NCI-H1436 treated with DMSO at 0.1 percent for 48 hours (cell line): Measurements from ENCODE around the gene PPP1R3F.
"Not testable (repeated sequence)": the region's sequence is repeated elsewhere in the genome, so short reads cannot be mapped to it uniquely, and the experiment has no call there.

ENCODE experiments used
- DNase-seq: peaks from one replicate; lab custom pipeline; 2025; lab: John Stamatoyannopoulos, UW

The PPP1R3F gene

DNA sequence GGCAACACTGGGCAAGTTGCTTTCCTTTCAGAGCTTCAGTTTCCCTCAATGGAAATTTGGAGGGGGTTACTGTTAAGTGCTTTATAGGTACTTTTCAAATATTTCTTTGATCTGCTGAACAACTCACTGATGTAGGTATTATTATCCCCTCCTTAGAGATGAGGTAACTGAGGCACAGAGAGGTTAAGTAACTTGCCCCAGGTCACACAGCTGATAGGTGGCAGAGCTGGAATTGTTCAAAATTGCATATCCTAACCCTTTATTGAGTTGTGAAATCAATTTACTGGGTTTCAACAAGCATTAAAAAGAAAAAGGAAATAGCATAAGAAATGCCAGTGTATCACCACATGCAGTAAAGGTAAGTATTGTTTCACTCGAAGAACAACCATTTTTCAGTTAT lies 6.6 kb downstream of the PPP1R3F start:
- DNase-seq, result no peak

DNA sequence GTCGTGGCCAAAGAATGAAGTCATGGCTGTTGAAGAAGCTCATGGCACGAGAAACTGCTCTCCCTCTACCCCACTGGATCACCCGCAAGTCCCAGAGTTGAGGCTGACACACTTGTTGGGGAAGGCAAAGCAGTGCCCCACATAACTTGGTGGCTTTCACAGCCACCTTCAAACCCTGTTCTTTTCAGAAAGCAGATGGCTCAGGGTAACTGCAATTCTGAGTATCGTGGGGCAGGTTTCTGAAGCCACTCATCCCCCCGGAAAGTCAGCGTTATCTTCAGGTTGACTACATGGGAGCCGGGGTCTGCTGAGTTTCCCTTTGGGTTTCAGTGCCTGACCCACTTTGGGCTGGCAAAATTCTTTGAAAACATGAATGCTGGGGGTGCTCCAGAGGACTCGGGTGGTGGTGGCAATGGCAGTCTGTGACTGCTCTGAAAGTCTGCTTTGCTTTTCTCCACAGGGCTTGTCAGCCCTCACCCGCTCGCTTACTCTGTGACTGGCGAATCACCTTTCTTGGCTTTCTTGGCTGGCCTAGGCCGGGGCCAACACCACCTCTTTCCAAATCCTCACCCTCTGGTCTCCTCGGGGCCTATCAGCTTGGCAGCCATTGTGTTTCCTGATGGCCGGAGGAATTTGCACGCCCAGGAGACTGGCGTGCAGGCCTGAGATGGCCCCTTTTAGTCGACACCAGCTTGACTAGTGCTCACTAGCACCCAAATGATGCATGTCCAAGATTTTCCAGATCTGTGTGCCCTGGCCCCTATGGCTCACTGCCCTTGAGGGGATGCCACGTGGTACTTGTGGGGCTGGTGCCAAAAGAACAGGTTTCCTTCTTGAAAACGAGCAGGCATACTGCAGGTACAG lies 7.3 kb downstream of the PPP1R3F start:
- no peak for DNase-seq

DNA sequence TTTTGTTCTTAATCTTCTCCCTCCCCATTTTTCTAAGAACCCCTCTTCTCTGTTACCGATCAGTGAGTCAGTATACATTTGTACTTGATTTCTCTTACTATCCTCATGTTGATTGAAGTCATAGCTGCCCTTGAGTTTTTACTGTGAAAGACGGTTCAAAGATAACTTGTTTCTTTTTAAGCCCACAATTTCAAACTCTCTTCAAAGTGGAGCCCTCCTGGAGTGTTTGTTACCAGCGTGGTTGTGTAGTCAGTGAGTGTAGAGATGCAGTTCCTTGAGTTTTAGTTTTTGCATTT lies 7.9 kb downstream of the PPP1R3F start:
- DNase-seq, result no peak

DNA sequence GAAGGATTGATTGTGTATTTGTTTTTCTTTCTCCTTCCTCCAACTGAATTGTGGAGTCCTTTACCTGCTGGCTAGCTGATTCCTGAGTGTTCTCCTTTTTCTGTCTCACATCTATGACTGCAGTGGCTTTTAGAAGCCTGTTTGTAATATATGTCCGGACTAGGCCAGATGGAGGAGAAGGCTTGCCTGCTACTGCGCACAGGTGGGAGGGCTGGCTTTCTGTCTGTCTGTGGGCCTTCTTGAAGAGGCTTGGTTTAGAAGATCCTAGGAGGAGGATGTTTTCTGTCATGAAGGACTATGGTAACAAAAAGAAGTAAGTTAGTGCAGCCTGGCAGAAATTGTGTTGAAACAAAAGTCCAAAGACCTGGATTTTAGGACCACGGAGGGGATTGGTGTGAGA lies 8.5 kb downstream of the PPP1R3F start:
- DNase-seq, result no peak

DNA sequence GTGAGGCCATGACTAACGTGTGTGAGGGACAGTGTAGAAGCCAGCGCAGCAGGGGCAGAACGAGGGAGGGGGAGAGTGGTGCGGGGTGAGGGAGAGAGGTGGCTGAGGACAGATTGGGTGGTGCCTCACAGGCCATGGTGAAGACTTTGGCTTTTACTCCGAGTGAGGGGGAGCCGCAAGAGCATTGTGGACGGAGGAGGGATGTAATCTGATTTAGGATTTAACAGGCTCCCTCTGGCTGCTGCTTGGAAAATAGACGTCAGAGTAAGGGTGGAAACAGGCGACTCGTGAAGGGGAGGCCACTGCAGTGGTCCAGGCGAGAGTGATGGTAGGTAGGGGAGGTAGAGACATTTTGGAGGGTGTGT lies 13.0 kb downstream of the PPP1R3F start:
- no peak for DNase-seq

DNA sequence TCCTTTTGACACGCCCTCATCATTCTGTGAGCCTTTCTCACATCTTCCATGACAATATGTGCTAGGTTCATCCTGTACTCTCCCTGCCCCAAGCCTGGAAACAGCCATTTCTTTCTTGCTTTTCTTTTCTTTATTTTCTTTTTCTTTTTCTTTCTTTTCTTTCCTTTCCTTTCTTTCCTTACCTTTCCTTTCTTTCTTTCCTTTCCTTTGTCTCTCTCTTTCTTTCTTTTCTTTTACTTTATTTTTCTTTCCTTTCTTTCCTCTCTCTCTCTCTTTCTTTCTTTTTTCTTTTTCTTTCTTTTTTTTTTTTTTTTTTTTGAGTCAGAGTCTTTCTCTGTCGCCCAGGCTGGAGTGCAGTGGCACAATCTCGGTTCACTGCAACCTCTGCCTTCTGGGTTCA lies 14.6 kb downstream of the PPP1R3F start:
- no peak for DNase-seq

DNA sequence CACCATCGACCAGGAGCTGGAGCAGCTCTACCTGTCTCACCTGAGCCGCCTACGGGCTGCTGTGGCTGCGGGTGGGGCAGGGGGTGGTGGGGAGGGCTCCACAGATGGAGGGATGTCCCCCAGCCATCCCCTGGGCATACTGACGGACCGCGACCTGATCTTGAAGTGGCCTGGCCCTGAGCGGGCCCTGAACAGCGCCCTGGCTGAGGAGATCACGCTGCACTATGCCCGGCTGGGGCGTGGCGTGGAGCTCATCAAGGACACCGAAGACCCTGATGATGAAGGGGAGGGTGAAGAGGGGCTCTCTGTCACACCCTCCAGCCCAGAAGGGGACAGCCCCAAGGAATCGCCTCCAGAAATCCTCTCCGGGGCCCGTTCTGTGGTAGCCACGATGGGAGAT lies 16.5 kb downstream of the PPP1R3F start:
- no peak for DNase-seq

DNA sequence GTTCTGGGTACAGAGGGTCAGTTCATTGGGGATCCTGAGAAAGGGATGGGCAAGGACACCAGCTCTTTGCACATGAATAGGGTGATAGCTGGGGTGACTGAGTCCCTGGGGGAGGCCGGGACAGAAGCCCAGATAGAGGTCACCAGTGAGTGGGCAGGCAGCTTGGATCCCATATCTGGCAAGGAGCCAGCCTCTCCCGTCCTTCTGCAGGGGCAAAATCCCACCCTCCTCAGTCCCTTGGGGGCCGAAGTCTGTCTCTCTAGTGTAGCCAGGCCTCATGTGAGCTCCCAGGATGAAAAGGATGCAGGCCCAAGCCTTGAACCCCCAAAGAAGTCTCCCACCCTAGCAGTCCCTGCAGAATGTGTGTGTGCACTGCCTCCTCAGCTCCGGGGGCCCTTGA lies 17.0 kb downstream of the PPP1R3F start:
- DNase-seq, result no peak

DNA sequence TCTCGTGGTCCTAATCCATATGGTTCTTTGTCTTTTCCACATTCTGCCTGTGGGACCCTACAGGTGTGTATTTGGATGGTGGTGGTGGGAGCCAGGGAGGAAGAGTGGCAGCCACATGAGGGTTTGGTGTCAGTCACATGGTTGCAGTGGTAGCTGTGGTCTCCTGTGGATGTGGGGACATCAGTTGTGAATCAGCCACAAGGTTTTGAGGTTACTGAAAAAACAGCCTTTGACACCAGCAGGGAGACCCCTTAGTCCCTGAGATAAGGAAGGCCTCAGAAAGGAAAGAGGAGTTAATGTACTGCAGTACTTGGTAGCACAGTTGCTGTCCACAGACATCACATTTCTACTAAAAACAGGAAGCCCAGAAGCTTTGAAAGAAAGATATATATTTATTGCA lies 18.1 kb downstream of the PPP1R3F start:
- no peak for DNase-seq

DNA sequence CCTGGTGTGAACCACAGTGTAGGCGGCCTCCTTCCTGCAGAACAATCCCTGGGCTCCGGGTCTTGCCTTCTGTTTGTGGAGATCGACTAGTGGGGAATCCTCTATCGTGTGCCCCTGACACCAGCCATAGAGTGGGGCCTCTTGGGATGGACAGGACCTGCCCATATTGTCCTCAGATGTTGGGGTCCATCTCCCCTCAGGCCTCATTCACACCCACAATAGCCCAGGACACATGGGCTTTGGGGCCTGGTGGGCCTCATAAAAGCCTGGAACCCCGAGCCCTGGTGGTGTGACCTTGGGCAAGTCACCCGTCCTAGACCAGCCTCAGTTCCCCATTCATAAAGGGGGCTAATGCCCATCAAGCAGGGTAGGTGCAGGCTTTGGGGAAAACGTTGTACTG lies 20.6 kb downstream of the PPP1R3F start:
- no peak for DNase-seq

DNA sequence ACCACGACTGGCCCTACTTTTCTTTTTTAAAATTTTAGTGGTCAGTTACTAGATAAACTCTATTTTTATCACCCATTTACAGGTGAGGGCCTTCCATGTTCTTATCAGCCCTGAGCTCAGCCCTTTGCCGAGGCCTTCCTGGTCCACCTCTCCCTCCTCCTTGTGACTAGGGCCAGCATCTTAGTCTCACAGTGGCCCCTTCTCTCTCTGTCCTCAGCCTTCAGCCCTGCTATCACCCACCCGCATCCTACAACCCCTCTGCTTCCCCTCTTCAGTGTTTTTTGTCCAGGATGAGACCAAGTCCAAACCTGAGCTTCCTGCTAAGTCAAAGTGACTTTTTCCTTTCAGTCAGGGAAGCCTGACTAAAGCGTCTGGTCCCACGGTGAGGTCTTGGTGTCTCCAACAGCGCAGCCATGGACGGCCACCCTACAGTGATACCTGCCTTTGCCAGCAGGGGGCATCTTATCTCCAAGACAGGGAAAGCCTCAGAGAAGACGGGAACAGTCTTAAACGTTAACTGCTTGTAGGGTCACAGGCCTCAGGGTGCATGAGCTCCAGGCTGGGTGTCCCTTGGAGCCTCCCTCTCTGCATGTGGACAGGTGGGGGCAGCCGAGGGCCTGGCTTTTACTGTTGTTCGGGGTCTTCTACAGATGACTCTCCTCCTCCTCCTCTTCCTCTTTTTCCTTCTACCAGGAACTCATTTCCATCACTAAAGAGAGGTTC lies 22.2 kb downstream of the PPP1R3F start:
- no peak for DNase-seq

DNA sequence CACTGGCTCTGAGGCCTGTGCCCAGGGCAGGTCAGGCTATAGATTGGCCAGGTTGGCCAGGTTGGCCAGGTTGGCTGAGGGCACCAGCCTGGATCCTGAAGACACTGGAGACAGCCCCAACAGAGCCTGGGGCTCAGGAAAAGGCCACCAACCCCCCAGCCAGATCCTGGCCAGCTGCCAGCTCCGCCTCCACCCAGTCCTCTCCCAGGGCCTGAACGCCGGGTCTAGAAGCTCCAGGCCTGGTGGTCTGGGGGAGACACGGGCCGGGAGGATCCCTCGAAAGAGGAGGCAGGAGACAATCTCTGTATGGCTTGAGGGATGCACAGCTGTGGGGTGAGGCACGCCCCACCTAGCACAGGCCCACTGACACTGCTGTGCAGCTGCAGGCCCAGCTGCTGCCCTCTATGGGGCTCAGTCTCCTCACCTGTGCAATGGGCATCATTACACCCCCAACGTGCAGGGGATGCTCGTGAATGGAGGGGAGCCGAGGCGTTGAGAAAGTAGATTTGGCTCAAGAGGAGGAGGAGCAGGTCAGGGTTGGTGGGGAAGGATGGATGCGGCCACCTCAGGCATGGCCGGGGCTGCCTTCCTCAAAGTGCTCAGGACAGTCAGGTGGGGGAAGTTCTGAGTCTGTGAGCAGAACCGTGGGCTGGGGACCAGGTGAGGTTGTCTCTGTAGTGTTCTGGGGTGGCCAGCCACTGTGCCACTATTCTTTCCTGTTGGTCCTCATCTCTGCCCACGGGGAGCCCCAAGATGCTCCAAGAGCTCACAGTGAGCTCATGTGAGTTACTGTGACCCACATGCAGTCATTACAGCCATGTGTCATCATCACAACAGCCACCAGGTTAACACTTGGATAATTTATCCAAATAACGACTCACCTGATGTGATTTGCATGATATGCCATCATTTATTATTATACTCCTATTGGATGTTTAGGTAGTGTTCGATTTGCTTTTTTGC lies 23.1 kb downstream of the PPP1R3F start:
- DNase-seq, result no peak

DNA sequence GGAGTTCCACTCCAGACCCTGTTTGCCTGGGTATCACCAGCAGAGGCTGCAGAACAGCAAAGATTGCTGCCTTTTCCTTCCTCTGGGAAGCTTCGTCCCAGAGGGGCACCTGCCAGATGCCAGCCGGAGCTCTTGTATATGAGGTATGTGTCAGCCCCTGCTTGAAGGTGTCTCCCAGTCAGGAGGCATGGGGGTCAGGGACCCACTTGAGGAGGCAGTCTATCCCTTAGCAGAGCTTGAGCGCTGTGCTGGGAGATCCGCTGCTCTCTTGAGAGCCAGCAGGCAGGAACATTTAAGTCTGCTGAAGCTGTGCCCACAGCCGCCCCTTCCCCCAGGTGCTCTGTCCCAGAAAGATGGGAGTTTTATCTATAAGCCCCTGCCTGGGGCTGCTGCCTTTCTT lies 29.7 kb downstream of the PPP1R3F start:
- DNase-seq, result not testable (repeated sequence)

DNA sequence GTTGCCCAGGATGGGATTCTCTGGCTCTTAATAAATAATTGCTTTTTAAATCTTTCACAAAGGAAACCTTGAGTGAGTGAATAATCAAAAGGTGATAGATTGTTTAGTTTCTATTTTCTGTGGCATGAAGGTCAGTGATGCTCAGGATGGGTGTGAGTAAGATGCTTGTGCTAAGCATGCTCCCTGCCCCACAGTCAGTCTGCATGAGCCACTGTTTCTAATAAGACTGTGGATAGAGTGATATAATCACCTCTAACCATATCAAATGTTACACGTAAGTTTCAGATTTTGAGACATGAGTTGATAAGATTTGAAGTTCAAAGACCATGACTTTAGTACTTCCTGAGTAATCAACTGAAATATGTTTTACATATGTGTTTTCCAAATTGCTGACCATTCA lies 31.1 kb downstream of the PPP1R3F start:
- DNase-seq, result no peak

DNA sequence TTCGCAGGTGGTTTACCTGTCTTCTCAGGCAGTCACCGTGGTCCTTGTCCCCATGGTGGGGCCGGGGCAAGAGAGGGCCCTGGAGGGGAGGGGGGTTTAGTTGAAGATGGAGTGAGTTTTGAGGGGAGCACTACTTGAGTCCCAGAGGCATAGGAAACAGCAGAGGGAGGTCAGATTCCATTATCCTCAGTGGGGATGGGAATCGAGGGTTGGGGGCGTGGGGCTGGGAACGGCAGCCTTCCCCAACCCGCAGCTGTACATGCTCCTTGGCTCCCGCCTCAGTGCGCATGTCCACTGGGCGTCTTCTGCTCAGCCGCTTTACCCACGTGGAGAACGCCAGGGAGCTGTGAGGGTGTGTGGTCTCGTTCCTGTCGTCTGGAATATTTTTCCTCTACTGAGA lies 33.8 kb downstream of the PPP1R3F start, which contains the start of gene GAGE10:
GAGE10 (plus strand) TSS at position 301 of the 400 bp plus-strand sequence. CDS start 1,214 bp downstream, outside the sequence.
- DNase-seq, result no peak

DNA sequence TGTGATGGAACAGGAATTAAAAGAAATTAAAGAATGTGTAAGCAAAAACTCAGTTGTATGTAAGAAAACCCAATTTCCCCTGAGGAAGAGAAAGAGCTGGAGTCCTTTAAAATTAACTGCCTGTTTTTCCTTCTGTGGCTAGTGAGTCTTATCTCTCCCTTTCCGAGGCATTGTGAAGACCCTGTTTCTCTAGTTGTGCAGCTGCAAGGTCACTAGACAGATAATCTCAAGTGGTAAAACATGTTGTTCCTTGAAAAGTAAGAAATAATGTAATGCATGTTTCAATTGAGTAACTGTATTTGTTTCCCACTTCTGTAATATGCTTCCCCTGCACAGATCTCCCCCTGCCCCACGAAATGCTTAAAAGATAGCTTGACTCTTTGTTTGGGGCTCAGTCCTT lies 38.2 kb downstream of the PPP1R3F start:
- not testable (repeated sequence) for DNase-seq

DNA sequence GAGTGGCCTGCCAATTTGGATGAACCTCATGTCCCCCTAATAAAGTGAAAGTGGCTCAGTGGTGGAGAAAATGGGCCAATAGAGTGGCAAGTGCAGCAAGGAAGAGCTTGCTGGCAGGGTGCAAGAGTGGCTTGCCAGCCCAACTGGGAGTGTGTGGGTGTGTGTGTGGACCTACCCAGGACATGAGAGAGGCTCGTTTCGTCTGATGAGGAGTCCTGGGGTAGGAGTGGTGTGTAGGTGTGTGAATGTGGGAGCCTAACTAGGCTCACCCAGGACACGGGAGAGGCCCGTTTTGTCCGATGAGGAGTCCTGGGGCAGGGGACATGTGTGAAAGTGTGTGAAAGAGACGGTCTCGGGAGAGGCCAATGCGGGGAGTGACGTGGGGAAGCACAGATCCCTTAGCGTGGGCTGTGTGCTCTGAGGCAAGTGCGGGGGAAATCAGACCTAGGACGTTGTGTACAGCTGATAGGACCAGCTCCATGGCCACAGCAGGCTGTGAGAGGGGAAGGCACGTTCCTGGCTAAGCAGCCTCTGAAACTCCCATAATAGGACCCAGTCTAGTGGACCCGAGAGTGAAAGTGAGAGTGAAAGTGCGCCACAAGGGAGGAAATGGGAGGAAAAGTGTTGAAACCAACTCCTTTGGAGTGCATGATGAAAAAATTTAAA lies 39.1 kb downstream of the PPP1R3F start:
- DNase-seq, result no peak

DNA sequence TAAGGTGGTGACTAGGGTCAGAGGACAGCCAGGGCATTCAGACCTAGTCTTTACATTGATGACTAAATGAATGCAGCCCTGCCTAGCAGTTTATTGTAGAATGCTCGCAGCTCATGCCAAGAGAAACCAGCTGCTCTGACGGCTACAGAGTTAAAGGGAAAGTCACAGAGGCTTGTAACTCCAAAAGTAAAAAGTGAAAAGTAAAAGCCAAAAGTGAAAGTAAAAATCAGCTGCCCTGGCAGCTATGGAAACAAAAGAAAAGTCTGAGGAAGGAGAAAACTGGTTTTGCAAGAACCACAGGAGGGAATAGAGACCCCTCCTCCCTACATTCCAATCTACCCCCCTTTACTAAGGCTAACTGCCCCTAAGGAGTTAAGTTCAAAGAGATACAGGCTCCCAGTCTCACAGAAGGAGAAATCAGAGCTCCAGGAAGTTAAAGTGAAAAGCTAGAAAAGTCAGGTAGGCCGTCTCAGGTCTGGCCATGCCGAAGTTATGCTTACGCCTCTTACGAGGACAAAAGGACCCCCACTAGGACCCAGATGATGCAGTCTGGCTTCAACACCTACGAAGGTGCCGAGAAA lies 39.9 kb downstream of the PPP1R3F start:
- no peak for DNase-seq

DNA sequence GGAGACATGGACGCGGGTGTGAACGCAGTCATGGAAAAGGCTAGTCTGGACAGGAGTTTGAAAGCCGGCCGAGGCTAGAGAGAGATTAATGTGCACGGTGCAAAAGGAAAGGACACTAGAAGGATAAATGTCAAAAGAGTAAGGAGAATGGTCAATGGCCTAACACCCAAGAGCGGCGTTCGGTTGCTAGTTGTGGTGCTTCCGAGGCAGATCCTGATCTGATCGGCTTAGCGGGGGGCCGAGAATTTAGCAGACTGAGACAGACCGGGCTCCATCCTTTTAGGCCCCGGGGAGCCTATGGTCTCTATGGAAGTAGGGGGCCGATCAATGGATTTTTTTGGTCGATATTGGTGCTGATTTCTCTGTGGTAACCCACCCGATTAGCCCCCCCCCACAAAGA lies 40.8 kb downstream of the PPP1R3F start:
- DNase-seq, result no peak

DNA sequence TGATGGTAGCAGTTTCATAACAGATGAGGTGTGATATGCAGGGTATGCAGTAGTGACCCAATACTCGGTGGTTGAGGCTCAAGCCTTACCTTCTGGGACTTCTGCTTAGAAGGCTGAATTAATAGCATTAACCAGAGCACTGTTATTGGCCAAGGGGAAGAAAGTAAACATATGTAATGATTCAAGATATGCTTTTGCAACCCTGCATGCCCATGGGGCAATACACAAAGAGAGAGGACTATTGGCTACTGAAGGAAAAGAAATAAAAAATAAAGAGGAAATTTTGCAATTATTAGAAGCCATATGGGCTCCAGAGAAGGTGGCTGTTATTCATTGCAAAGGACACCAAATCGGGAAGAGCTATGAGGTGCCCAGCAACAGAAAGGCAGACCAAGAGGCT lies 42.6 kb downstream of the PPP1R3F start:
- no peak for DNase-seq

DNA sequence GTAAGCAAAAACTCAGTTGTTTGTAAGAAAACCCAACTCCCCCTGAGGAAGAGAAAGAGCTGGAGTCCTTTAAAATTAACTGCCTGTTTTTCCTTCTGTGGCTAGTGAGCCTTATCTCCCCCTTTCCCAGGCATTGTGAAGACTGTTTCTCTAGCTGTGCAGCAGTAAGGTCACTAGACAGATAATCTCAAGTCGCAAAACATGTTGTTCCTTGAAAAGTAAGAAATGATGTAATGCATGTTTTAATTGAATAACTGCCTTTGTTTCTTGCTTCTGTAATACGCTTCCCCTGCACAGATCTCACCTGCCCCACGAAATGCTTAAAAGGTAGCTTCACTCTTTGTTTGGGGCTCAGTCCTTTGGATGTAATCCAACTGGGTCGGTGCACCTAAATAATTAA lies 46.5 kb downstream of the PPP1R3F start:
- no peak for DNase-seq

DNA sequence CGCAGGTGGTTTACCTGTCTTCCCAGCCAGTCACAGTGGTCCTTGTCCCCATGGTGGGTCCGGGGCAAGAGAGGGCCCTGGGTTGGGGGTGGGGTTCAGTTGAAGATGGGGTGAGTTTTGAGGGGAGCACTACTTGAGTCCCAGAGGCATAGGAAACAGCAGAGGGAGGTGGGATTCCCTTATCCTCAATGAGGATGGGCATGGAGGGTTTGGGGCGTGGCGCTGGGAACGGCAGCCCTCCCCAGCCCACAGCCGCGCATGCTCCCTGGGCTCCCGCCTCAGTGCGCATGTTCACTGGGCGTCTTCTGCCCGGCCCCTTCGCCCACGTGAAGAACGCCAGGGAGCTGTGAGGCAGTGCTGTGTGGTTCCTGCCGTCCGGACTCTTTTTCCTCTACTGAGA lies 52.1 kb downstream of the PPP1R3F start, which contains the start of gene GAGE12J:
GAGE12J (plus strand) TSS at position 301 of the 400 bp plus-strand sequence. CDS start 1,157 bp downstream, outside the sequence.
- DNase-seq, result not testable (repeated sequence)
